Bronchial epithelial cell (primary cell): ENCODE results near the gene MAN1C1. TPM values are rescaled to one million over a fixed set of nuclear protein-coding genes. Genes with fewer than 3 reads are reported as not detected.

Experiments
- DNase-seq: peaks from one replicate; pipeline ENCODE4 v3.0.0-alpha.2; 2010; ENCODE audit warnings: low read depth
- FAIRE-seq: peaks from 2 replicates; lab custom pipeline; 2011; peaks lifted over from hg19 to GRCh38; lab: Jason Lieb, UNC
- H3K27me3 ChIP-seq: 2 replicates; pipeline ENCODE4 v1.5.1; 2011; ENCODE audit warnings: low read length; ENCODE audit not compliant: control insufficient read depth, insufficient read depth
- H3K36me3 ChIP-seq: 2 replicates; pipeline ENCODE4 v1.5.1; 2011; ENCODE audit warnings: low read length; ENCODE audit not compliant: control insufficient read depth, insufficient read depth
- H3K4me3 ChIP-seq: 2 replicates; pipeline ENCODE4 v1.5.1; 2011; ENCODE audit warnings: mild to moderate bottlenecking, low read depth, low read length, control low read depth
- CTCF ChIP-seq: IDR thresholded peaks from 2 replicates; pipeline ENCODE4 v1.5.1; 2011; ENCODE audit warnings: mild to moderate bottlenecking, moderate library complexity, low read length, control low read depth, inconsistent platforms; ENCODE audit not compliant: insufficient read depth, severe bottlenecking
- total RNA-seq: library from RNA; depleted of rRNA; stranded (reverse); fragments of >200 nt; gene quantifications from 2 replicates; pipeline ENCODE4 v1.2.1, GENCODE V29; 2014

Gene MAN1C1
- total RNA-seq, 1 donor from 2014 or later: under 0.01 TPM

- Histone ChIP-seq H3K36me3 (no peaks in the 10 kb centered on the region), H3K27me3 (no peaks in the 10 kb centered on the region), H3K4me3 (no peak overlapping the region)
- DNase-seq (no peak), FAIRE-seq (no peak)
- no peak for TF ChIP-seq CTCF
Observed at GRCh38 chr1:25727635-25728286, 111.2 kb downstream of the MAN1C1 start.

GRCh38 chr1:25728301-25728935 lies 111.8 kb downstream of the MAN1C1 start:
- H3K27me3 ChIP-seq: no peaks in the 10 kb centered on the region
- no peak overlapping the region for H3K4me3 ChIP-seq
- no peaks in the 10 kb centered on the region for H3K36me3 ChIP-seq
- TF ChIP-seq CTCF: no peak
- no peak for DNase-seq
- FAIRE-seq: peak; percentile 90

- peak; percentile 62 for FAIRE-seq
- no peak for TF ChIP-seq CTCF
- H3K27me3 ChIP-seq: no peaks in the 10 kb centered on the region
- H3K36me3 ChIP-seq: no peaks in the 10 kb centered on the region
- H3K4me3 ChIP-seq: no peak overlapping the region
- no peak for DNase-seq
Observed at GRCh38 chr1:25729045-25729444, 112.5 kb downstream of the MAN1C1 start.

- Histone ChIP-seq H3K27me3 (no peaks in the 10 kb centered on the region), H3K4me3 (no peak overlapping the region), H3K36me3 (no peaks in the 10 kb centered on the region)
- FAIRE-seq (peak; percentile 32), DNase-seq (no peak)
- TF ChIP-seq CTCF: no peak
Observed at GRCh38 chr1:25729790-25730644, 113.4 kb downstream of the MAN1C1 start.

GRCh38 chr1:25731148-25731547 lies 114.6 kb downstream of the MAN1C1 start:
- TF ChIP-seq CTCF: no peak
- FAIRE-seq: no peak

More at GRCh38 chr1:25731148-25731547, 114.6 kb downstream of the MAN1C1 start:
- Histone ChIP-seq H3K36me3 (no peaks in the 10 kb centered on the region), H3K4me3 (no peak overlapping the region), H3K27me3 (no peaks in the 10 kb centered on the region)
- DNase-seq: no peak
